ENCODE data around the gene IFNAR2.
"Not testable (repeated sequence)": the region's sequence is repeated elsewhere in the genome, so short reads cannot be mapped to it uniquely, and the experiment has no call there.

The IFNAR2 gene

DNA sequence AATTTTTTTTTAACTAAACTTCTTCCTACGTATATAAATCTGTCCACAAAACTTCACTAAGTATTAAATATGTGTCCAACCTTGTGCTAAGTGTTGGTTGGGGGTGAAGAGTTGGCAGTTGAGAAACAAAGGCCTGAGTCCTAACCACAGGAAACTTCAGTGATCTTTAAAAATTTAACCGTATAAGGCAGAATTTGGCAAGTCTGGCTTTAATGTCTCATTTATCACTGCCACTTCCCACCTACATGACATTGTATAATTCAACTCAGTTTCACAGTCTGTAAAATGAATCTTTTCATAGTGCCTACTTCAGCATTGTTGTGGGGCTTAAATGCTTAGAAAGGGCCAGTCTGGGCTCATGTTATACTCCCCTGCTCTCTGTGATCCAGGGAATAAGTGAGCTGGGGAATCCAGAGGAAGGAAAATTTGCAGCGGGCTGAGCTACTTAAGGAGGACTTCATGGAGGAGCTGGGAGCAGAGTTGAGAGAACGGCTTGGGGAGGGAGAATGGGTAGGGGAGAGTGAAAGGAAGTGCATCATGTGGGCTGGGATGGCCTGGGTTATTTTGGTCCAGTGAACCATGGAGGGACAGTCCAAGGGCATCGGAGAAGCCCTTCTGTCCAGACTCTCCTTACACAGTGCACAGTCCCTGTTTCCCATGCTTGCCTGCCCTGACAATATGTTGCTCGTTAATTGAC lies 14.5 kb downstream of the IFNAR2 start:
- no peak for DNase-seq (ENCODE audit: low read depth in 3 of 3)

DNA sequence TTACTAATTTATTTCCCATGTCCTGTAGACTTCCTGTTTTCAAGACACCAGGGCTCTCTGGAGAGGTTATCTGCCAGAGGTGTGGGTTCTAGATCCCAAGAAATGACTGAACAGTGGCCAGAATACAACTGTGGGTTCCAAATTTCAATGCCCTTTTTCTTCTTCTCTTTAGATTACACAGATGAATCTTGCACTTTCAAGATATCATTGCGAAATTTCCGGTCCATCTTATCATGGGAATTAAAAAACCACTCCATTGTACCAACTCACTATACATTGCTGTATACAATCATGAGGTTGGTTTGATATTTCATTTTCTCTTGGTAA lies 15.0 kb downstream of the IFNAR2 start:
- no peak for DNase-seq (ENCODE audit: low read depth in 3 of 3)

DNA sequence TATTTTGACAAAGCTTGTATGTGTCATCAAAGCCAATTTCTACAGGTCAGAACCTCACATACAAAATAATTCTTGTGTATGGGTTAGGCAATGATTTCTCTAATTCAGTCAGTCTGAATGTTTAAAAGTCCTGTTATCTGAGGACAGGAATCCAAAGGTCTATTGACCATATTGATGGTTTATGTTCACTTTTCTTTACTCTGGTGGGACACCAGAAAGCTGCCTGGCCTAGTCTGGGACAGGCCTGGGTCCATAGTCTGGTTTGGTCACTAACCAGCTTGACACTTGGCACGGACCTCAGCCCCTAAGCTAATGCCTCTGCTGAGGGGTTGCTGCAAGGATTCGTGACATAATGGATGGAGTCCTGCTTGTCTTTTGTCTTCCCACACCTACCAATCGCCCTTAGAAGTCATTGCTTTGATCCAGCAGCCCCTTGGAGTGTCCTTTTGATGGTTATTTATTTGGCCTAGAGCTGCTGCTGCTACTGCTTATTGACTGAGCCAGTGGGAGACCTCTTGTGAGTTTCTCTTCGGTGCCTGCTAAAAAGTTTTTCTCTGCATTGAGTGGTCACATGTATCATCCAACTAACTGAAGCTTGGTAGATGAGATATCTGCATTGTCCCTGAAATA lies 15.7 kb downstream of the IFNAR2 start:
- no peak for DNase-seq (ENCODE audit: low read depth in 3 of 3)

GRCh38 chr21:33246506-33246905 lies 16.8 kb downstream of the IFNAR2 start:
- DNase-seq (ENCODE audit: low read depth in 3 of 3), result no peak

DNA sequence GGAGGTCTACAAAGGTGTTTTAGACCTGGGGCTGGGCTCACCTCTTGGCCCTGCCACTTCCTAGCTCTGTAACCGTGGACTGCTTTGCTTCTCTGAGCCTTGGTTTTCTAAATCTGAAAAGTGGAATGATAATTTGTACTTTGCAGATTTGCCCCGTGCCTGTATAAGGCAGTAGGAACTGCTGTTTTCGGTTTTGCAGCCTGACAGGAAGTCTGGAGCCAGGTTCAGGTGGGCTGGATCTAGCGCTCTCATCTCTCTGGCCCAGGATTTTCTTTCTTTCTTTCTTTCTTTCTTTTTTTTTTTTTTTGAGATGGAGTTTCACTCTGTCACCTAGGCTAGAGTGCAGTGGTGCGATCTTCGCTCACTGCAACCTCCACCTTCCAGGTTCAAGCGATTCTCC lies 17.2 kb downstream of the IFNAR2 start:
- DNase-seq (ENCODE audit: low read depth in 3 of 3), result no peak

GRCh38 chr21:33247599-33247998 lies 17.9 kb downstream of the IFNAR2 start:
- no peak for DNase-seq (ENCODE audit: low read depth in 3 of 3)

DNA sequence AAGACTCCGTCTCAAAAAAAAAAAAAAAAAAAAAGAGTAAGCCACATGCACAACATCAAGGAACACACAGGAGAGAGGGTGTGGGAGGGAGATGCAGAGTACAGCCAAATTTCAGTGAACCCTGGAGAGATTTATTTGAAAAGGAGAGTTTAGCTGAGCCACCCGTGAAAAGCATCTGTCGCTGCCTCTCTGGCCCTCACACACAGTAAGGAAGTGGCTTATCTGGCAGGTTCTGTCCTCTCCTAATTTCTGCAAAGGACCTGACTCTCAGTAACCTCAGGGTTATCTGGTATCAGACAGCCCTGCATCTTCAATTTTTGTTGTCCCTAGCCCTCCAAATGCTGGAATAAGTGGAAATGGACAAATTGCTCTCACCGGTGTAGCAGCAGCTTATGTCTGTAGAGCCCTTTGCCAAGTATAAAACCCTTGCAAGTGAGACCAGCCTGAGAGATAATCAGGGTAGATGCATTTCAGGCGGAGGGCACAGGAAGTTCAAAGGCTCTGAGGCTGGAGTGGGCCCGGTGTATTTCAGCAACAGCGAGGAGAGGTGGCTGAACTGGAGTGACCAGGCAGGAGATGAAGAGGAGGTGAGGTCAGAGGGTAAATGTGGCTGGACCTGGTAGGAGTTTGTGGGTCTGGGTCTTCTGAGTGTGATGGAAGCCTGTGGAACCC lies 19.7 kb downstream of the IFNAR2 start:
- no peak for DNase-seq (ENCODE audit: low read depth in 3 of 3)

GRCh38 chr21:33251119-33251518 lies 21.4 kb downstream of the IFNAR2 start:
- no peak for DNase-seq (ENCODE audit: low read depth in 3 of 3)

GRCh38 chr21:33253382-33253781 lies 23.6 kb downstream of the IFNAR2 start:
- DNase-seq (ENCODE audit: low read depth in 3 of 3), result not testable (repeated sequence)

DNA sequence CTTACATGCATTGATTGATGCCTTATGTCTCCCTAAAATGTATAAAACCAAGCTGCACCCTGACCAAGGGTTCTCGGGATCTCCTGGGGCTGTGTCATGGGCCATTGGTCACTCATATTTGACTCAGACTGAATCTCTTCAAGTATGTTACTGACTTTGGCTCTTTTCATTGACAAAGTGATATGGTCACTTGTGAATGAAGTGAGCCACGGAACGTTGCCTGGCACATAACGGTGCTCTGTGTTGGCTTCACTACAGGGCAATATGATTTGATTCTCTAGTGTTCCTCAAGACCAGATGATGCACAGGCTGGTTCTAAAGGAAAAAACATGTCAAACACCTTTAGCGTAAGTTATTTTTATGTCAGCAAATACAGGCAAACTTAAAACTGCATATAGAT lies 25.0 kb downstream of the IFNAR2 start:
- no peak for DNase-seq (ENCODE audit: low read depth in 3 of 3)

DNA sequence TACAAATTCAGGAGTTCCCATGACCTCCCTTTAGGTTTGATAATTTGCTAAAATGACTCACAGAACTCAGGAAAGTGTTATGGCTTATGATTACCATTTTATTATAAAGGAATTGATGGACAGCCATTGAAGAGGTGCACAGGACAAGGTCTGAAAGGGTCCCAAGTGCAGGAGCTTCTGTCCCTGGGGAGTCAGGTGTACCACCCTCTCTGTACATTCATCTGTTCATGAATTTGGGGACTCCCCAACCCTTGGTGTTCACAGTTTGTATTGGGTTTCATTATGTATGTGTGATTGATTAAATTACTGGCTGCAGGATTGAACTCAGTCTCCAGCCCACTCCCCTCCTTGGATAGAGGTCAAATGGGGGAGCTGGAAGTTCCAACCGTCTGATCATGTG lies 25.7 kb downstream of the IFNAR2 start:
- DNase-seq (ENCODE audit: low read depth in 3 of 3), result no peak

DNA sequence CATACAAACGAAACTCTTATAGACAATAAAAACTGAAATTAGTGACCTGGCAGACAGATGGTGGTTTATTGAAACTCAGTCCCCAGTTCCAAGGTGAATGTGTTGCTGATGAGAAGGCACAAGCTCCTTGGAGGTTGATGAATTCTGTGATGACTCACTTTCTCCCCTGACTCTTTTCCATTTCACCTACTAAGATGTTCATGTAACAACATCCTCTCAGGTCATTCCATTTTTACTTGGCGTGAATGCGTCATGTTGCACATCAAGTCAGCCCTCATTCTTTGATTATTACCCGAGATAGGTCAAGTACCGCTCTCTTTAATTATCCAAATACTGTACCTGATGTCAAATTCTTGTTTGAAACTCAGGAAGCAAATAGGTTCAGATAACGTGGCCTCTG lies 26.3 kb downstream of the IFNAR2 start:
- no peak for DNase-seq (ENCODE audit: low read depth in 3 of 3)

DNA sequence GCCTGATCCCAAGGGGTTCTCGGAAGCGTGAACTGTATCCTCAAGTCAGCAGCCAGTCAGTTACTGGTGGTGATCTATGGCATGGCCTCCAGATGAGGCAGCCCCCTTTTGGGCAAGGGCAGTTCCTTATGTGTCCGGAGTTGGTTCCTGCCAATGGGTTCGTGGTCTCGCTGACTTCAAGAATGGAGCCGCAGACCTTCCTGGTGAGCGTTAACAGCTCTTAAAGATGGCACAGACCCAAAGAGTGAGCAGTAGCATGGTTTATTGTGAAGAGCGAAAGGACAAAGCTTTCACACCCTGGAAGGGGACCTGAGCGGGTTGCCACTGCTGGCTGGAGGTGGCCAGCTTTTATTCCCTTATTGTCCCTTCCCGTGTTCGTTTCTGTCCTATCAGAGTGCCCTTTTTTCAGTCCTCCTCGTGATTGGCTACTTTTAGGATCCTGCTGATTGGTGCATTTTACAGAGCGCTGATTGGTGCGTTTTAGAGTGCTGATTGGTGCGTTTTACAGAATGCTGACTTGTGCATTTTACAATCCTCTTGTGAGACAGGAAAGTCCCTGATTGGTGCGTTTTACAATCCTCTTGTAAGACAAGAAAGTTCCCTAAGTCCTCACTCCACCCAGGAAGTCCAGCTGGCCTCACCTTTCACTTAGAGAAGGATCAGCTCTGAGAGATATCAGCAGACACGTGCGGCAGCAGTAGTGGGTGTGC lies 27.5 kb downstream of the IFNAR2 start:
- no peak for DNase-seq (ENCODE audit: low read depth in 3 of 3)

DNA sequence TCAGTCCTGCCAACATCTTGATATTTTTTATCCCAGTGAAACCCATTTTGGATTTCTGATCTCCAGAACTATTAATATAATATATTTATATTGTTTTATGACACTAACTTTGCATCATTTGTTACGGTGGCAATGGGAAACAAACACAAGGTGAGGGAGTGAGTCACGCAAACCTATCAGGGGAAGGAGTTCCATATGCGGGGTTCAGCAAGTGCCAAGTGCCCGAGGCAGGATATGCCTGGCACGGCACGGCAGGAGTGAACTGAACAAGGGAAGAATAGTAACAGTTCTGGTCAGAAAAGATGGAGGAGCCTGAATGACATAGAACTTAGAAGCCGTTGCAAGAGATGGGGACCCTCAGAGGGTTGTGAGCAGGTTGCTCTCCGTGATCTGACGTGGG lies 28.7 kb downstream of the IFNAR2 start:
- DNase-seq (ENCODE audit: low read depth in 3 of 3), result no peak

DNA sequence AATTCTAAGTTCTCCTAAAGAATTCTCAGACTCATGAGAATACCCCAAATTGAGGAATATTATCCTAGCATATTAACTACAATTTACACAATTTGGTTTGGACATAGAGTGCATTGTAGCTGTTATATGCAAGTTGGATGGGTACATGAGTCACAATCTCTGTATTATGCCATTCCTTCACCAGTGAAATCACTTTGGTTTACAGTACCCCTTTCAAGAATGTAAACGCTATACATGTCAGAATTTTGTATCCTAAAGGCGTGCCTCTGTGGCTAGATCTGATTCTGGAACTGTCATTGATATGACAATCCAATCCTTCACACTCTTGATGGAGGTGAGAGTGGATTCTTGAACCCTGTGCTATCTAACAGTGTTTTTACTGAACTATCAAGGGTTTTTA lies 29.7 kb downstream of the IFNAR2 start:
- no peak for DNase-seq (ENCODE audit: low read depth in 3 of 3)

GRCh38 chr21:33259995-33260394 lies 30.3 kb downstream of the IFNAR2 start:
- DNase-seq (ENCODE audit: low read depth in 3 of 3), result no peak

DNA sequence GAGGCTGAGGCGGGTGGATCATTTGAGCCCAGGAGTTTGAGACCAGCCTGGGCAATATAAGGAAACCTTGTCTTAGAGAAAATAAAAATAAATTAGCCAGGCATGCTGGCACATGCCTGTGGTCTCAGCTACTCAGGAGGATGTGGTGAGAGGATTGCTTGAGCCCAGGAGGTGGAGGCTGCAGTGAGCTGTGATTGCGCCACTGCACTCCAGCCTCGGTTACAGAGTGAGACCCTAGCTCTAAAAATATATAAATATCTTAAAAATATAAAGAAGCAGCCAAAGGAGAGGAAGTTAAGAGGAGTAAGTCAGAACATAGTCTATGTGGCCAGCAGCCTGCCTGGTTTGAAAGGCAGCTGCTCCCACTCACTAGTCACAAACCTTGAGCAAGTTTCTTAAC lies 31.9 kb downstream of the IFNAR2 start:
- DNase-seq (ENCODE audit: low read depth in 3 of 3), result no peak

DNA sequence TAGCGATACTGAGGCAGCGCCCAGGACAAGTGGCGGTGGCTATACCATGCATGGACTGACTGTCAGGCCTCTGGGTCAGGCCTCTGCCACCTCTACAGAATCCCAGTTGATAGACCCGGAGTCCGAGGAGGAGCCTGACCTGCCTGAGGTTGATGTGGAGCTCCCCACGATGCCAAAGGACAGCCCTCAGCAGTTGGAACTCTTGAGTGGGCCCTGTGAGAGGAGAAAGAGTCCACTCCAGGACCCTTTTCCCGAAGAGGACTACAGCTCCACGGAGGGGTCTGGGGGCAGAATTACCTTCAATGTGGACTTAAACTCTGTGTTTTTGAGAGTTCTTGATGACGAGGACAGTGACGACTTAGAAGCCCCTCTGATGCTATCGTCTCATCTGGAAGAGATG lies 33.2 kb downstream of the IFNAR2 start:
- DNase-seq (ENCODE audit: low read depth in 3 of 3), result no peak

GRCh38 chr21:33264561-33264960 lies 34.8 kb downstream of the IFNAR2 start:
- DNase-seq (ENCODE audit: low read depth in 3 of 3), result no peak

DNA sequence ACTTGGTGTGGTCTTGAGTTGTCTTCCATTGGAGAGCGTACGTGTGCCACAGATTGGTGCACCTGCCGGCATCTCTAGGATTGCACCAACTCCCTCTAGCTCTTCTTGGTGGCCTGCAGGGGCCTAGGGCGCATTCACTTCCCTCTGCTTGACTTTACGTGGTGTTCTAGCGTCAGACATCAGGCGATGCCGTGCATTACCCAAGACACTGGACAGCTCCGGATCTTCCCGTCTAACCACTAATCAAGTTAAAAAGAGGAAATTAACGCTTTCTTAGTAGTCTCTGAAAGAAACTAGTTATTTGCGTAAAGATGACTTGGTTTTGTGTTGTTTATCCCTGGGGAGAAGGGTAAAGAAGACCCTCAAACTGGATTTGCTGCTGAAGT lies 35.9 kb downstream of the IFNAR2 start:
- no peak for DNase-seq (ENCODE audit: low read depth in 3 of 3)

DNA sequence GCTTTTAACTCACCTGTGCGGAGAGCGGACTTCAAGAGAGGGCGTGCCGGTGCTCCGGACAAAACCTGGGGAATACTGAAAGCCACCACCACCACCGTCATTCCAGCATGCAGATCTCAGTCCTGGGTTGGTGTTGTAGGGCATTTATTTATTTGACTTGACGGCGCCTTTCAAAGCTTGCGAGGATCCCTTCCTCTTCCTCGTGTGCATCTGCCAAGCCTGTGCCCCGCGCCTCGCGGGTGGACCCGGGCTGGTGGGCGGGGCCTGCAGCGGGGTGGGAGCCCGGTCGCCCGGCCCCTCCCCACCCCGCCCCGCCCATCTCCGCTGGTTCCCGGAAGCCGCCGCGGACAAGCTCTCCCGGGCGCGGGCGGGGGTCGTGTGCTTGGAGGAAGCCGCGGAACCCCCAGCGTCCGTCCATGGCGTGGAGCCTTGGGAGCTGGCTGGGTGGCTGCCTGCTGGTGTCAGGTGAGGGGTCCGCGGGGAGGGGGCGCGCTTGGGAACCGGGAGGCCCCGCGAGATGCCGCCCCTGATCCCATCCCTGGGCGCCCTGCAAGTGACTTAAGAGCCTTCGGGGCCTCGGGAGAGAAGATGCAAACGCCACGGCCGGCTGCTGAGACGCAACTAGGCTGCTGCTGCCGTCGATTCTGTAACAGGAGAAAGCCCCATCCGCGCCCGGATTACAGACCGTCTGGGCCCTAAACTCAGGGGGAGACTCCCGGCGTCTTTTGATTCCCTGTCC lies 36.5 kb downstream of the IFNAR2 start, which contains the start of gene IL10RB:
IL10RB (plus strand) TSS at position 318 of the 739 bp plus-strand sequence; CDS start at position 417, 99 bp downstream.
- peak; percentile 48 to 74 (median 58) for DNase-seq (ENCODE audit: low read depth in 3 of 3)

GRCh38 chr21:33266789-33267135 lies 37.0 kb downstream of the IFNAR2 start:
- DNase-seq (ENCODE audit: low read depth in 3 of 3), result no peak

Data from stimulated activated CD4-positive, alpha-beta T cell treated with anti-CD3 and anti-CD28 coated beads, TNF-alpha, amount 100 ng/mL, for 24 hours (primary cell).